Measurements from ENCODE around the gene SYT7. TPM values are rescaled to one million over a fixed set of nuclear protein-coding genes. Genes with fewer than 3 reads are reported as not detected.

SYT7 gene
- total RNA-seq, 4 donors from 2014 or later: 1.3 to 4.2 (median 1.8) TPM

DNA sequence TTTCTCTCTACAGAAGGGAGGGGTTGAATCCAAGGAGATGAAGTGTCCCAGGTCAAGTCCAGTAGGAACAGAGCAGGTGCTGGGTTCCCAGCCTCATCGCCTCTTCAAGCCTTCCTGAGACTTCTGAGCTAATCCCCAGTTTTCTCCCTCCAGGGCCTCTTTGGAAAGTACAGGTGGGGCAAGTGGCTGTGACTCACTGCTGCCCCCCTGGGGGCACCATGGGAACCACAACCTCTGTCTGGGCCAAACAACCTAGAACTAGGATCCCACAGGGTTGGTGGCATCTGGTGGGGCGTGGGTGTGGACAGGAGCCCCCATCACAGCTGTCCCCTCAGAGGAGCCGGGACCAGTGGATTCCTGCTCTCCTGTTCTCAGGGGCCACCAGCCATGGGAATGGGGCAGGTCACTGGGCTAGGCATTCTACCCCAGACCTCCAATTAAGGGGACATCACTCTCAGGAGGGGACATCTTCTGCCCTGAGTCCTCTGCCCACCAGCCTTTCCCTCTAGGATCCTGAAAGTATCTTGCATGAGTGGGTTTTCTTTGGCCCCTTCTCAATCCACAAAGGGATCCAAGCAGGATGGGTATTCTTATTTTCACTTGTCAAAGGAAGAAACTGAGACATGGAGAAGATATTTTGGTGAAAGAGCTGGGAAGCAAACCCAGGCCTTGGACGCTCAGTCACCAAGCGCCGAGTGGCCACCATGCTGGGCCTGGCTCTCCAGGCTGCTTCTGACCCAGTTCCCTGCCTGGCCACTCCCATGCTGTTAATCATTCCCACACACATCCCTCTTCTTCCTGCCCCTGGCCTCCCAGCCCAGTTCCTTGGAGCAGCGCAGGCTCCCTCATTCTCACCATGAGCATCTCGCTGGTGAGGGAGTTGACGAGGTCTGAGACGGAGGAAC lies 48.5 kb downstream of the SYT7 start:
- Histone ChIP-seq H3K27ac (replicated peaks in 1 of 4) (no peak overlapping the region), H3K36me3 (peaks cover 0 to 2% (median 0%) of the 10 kb centered on the region in 4 donors), H3K4me1 (peaks cover 0 to 16% (median 0%) of the 10 kb centered on the region in 4 donors), H3K4me3 (no peak overlapping the region), H3K27me3 (peaks cover 0 to 82% (median 0%) of the 10 kb centered on the region in 4 donors), H3K9me3 (no peaks in the 10 kb centered on the region)
- no peak for DNase-seq (ENCODE audit: extremely low spot score)
- WGBS: 88% methylated on average over 10 of the region's 10 CpGs
- intact Hi-C loops (cut with DNase I): no loop called here
- TF ChIP-seq, protein P1, sequence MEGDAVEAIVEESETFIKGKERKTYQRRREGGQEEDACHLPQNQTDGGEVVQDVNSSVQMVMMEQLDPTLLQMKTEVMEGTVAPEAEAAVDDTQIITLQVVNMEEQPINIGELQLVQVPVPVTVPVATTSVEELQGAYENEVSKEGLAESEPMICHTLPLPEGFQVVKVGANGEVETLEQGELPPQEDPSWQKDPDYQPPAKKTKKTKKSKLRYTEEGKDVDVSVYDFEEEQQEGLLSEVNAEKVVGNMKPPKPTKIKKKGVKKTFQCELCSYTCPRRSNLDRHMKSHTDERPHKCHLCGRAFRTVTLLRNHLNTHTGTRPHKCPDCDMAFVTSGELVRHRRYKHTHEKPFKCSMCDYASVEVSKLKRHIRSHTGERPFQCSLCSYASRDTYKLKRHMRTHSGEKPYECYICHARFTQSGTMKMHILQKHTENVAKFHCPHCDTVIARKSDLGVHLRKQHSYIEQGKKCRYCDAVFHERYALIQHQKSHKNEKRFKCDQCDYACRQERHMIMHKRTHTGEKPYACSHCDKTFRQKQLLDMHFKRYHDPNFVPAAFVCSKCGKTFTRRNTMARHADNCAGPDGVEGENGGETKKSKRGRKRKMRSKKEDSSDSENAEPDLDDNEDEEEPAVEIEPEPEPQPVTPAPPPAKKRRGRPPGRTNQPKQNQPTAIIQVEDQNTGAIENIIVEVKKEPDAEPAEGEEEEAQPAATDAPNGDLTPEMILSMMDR (IDR thresholded peaks at IDR 0.05): peak; percentile 35 to 79 (median 50)
- TF ChIP-seq EP300 (IDR thresholded peaks at IDR 0.05): no peak

DNA sequence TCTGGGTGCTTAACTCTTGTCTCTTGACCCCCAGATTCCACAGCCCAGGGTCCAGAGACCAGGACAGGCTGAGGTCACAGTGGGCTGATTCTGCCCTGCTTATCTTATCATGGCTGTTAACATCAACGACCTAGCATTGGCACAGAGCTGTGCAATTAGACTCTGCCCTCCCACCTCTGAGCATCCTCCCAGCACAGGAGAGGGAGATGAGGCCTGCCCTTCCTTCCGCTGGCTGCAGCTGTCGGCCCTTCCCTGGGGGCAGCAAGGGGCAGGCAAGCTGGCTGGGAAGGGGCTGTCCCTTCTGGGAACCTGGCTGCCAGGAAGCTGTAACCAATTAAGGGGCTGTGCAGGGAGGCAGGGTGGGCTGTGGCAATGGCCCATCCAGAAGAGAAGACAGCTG lies 49.8 kb downstream of the SYT7 start:
- Histone ChIP-seq H3K4me1 (peaks cover 0 to 12% (median 0%) of the 10 kb centered on the region in 4 donors), H3K4me3 (no peak overlapping the region), H3K27me3 (peaks cover 0 to 81% (median 0%) of the 10 kb centered on the region in 4 donors), H3K27ac (replicated peaks in 1 of 4) (no peak overlapping the region), H3K9me3 (no peaks in the 10 kb centered on the region), H3K36me3 (peaks cover 0 to 7% (median 0%) of the 10 kb centered on the region in 4 donors)
- intact Hi-C loops (cut with DNase I): no loop called here
- WGBS: 56% methylated on average over 3 of the region's 3 CpGs
- TF ChIP-seq POLR2A (IDR thresholded peaks at IDR 0.05; ENCODE audit: low read depth) (no peak), POLR2AphosphoS5 (IDR thresholded peaks at IDR 0.05) (no peak), EP300 (IDR thresholded peaks at IDR 0.05) (no peak)
- TF ChIP-seq, protein P1 (IDR thresholded peaks at IDR 0.05): no peak
- no peak for DNase-seq (ENCODE audit: extremely low spot score)

DNA sequence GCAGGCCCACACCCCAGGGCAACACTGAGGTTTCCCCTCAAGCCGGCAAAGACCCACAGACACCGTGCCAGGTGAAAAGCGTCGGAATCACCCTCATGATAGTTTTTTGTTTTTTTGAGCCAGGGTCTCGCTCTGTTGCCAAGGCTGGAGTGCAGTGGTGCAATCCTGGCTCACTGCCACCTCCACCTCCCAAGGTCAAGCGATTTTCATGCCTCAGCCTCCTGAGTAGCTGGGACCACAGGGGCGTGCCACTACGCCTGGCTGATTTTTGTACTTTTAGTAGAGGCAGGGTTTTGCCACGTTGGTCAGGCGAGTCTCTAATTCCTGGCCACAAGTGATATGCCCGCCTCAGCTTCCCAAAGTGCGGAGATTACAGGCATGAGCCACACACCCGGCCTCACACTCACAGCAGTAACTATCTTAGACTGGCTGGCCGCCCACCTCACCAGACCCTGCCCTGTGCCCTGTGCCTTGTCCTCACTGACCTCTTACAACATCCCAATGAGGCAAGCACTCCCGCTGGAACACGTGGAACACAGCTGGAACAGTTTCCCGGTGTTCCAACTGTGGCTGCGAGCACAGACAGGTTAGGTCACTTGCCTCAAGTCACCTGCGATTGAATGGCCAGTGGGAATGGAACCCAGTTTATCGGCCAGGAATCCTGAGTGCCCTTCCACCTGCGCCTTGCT lies 51.2 kb downstream of the SYT7 start:
- WGBS: 83% methylated on average over 17 of the region's 21 CpGs
- TF ChIP-seq EP300 (IDR thresholded peaks at IDR 0.05) (no peak), POLR2AphosphoS5 (IDR thresholded peaks at IDR 0.05) (peak in 1 of 2 donors; percentile 18), POLR2A (IDR thresholded peaks at IDR 0.05; ENCODE audit: low read depth) (no peak)
- TF ChIP-seq, protein P1 (IDR thresholded peaks at IDR 0.05): no peak
- intact Hi-C loops (cut with DNase I): no loop called here

DNA sequence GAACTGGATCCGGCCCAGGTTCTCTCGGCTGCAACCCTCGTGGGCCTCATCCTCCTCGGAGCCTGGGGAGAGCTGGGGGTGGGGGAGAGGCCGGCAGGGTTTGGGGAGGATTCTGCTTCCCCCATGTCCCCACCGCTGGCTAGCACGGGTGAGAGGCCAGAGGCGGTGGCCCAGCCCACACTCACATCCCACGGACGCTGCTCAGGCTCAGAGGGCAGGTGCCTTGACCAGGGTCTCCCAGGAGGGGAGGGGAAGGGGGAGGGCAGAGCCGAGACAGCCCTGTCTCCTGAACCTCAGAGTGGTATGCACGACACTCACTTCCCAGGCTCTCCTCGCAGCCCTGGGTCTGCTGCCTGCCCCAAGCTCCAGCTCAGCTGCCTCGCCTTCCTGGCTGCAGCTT lies 52.8 kb downstream of the SYT7 start:
- H3K27ac ChIP-seq (replicated peaks in 1 of 4): no peak overlapping the region
- DNase-seq (ENCODE audit: extremely low spot score): no peak
- WGBS: 65% methylated on average over 8 of the region's 14 CpGs
- H3K9me3 ChIP-seq: no peaks in the 10 kb centered on the region
- no peak overlapping the region for H3K4me3 ChIP-seq
- peaks cover 0 to 7% (median 0%) of the 10 kb centered on the region in 4 donors for H3K36me3 ChIP-seq
- peaks cover 0 to 73% (median 0%) of the 10 kb centered on the region in 4 donors for H3K27me3 ChIP-seq
- H3K4me1 ChIP-seq: peaks cover 0 to 9% (median 0%) of the 10 kb centered on the region in 4 donors
- TF ChIP-seq, protein P1 (IDR thresholded peaks at IDR 0.05): no peak
- TF ChIP-seq POLR2A (IDR thresholded peaks at IDR 0.05; ENCODE audit: low read depth) (no peak), POLR2AphosphoS5 (IDR thresholded peaks at IDR 0.05) (no peak), EP300 (IDR thresholded peaks at IDR 0.05) (no peak)
- intact Hi-C loops (cut with DNase I): no loop called here

More for the DNA sequence above, 51.2 kb downstream of the SYT7 start:
- H3K27ac ChIP-seq (replicated peaks in 1 of 4): no peak overlapping the region
- H3K36me3 ChIP-seq: peaks cover 0 to 7% (median 0%) of the 10 kb centered on the region in 4 donors
- H3K4me3 ChIP-seq: no peak overlapping the region
- peaks cover 0 to 77% (median 0%) of the 10 kb centered on the region in 4 donors for H3K27me3 ChIP-seq
- no peak for DNase-seq (ENCODE audit: extremely low spot score)
- H3K9me3 ChIP-seq: no peaks in the 10 kb centered on the region
- peaks cover 0 to 7% (median 0%) of the 10 kb centered on the region in 4 donors for H3K4me1 ChIP-seq

Measured in esophagus muscularis mucosa (tissue), 4 donors.